Activated gamma-delta T cell treated with anti-CD3 and anti-CD28 coated beads, Interleukin-2, amount 50 U/mL, for 16 hours (primary cell): ENCODE measurements around the gene TMEM41B.
"Not testable (repeated sequence)": the region's sequence is repeated elsewhere in the genome, so short reads cannot be mapped to it uniquely, and the experiment has no call there.

Source experiments
- DNase-seq: peaks from one replicate; pipeline ENCODE4 v3.0.0-alpha.2; 2020; ENCODE audit warnings: low read depth

The TMEM41B gene, protein sequence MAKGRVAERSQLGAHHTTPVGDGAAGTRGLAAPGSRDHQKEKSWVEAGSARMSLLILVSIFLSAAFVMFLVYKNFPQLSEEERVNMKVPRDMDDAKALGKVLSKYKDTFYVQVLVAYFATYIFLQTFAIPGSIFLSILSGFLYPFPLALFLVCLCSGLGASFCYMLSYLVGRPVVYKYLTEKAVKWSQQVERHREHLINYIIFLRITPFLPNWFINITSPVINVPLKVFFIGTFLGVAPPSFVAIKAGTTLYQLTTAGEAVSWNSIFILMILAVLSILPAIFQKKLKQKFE

DNA sequence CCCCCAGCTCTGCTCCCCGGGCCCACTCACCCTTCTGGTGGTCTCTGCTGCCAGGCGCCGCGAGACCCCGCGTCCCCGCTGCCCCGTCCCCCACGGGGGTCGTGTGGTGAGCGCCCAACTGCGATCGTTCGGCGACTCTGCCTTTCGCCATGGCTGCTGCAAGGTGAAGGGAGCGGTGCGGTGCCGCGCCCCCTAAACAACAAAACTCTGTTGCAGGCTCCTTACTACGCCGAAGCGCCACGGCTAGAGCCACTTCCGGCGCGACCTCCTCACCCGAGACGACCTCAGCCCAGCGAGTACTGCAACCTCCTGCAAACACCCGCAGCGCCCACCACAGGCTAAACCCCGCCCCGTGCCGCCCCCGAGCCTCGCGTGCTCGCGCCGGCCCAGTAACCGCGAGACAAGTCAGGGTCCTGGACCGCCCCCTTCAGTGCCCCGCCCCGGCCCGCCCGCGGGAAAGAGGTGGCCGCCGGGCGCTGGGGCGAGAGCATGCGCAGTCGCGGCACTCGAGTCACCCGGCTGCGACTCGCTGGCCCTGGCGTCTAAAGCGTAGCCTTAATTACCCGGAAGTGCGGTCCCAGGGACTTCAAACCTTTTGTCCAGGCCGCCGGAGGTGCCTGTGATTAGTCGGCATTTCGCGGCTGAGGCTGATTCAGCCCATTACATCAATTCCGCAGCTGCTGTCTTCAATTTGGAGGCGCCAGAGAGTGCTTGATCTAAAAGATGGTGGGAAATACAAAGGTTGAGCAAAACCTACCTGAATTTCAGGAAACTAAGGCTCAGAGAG, at the start of gene TMEM41B:
TSS of gene TMEM41B (minus strand) at position 303 of the 787 bp plus-strand sequence. CDS start at position 151, 152 bp downstream.
- DNase-seq, result peak; percentile 100

DNA sequence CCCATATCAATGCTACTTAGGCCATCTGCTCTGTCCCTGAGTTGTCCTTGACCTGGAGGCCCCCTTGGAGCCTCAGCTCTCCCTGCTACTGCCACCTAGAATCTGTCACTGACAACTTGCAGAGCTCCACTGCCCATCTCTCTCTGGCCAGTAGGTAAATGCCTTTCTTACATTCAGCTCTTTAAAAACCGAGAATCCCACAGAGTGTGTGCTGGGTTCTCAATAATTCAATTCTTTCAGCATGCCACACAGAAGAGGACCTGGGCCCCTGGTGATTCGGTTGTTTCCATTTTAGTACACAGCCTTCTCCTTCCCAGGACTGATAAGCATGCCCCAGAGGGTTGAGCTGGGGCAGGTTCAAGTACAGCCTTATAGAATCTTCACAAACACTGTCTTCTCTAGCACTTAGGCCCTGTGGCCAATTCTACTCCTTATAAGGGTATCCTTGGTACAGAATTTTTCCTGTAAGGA, 48.0 kb upstream of the TMEM41B start:
- no peak for DNase-seq

DNA sequence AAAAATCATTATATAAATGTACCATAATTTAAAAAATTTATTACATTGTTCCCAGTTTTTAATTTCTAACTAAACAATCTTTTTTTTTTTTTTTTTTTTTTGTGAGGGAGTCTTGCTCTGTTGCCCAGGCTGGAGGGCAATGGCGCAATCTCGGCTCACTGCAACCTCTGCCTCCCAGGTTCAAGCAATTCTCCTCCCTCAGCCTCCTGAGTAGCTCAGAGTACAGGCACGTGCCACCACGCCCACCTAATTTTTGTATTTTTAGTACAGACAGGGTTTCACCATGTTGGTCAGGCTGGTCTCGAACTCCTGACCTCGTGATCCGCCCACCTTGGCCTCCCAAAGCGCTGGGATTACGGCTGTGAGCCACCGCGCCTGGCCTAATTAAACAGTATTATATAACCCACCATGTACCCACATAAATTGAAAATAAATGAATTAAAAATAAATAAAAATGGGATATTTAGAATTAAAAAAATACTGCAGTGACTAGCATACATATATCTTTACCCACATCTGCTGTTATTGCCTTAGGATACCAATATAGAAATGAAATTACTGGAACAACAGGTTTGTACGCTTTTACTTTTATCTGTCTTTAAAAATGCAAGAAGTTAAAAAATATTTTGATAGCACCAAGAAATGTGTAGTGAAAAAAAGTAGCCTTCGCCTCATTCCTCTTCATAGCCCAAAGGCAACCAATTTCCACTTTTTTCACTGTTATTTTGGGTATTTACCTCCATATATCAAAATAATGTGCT, 46.6 kb upstream of the TMEM41B start:
- not testable (repeated sequence) for DNase-seq

DNA sequence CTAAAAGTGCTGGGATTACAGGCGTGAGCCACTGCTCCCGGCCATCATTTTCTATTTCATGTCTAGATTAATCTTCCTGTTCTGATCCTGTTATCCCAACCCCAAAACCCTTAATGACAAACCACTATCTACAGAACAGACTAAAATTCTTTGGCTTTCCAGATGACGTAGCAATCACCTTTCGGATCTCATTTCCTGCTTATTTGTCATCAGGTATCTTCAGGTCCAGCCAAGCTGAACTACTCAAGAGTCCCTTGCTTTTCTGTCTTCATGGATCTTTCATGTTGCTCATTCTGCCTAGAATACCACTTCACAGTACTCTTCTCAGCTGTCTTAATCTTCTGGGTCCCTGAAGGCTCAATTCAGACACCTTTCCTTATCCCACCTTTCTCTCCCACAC, 42.6 kb upstream of the TMEM41B start:
- DNase-seq, result no peak

DNA sequence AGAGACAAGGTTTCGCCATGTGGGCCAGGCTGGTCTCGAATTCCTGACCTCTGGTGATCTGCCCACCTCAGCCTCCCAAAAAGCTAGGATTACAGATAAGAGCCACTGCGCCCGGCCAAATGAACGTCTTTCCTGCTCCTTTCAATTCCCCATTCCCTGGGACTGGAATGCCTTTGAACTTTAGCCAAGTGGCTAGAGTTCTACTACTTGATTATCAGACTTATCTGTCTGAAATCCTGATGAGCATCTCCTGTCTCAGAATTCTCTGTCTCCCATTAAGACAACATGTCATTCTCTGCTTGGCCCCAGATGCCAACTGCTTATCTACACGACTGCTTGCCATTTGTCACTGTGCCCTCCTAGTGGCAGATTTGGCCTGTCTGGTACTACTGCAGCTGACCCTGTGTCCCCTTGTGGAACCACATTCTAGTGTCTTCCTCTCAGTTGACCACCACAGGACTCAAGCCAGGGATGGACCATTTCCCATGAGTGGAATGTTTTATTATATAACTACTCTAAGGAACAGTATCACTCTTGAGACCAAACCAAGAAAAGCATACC, 37.0 kb upstream of the TMEM41B start:
- no peak for DNase-seq

DNA sequence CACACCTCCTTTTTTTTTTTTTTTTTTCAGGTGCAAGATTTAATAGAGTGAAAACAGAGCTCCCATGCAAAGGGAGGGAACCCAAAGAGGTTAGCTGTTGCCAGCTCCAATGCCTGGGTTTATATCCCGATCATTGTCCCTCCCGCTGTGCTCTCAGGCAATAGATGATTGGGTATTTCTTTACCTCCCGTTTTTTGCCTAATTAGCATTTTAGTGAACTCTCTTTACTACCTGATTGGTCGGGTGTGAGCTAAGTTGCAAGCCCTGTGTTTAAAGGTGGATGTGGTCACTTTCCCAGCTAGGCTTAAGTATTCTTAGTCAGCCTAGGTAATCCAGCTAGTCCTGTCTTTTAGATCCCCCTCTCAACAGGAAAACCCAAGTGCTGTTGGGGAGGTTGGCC, 33.4 kb upstream of the TMEM41B start:
- not testable (repeated sequence) for DNase-seq

DNA sequence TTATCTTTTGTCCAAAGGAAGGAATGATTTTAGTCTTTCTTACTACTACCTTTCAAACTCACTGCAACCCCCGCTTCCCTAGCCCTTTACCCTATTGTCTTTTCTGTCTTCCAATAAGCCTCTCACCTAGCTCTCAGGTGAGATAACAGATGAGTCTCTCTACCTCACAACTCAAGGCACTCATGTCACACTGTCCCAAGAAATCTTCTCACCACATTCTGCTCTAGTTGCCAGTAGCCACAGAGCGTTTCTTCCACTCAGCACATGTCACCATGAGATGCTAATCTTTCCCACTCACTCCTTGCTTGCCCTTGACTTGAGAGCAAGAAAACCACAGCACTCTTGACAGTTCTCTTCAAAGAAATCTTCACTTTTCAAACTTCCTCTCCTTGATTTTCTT, 32.7 kb upstream of the TMEM41B start:
- DNase-seq, result no peak

DNA sequence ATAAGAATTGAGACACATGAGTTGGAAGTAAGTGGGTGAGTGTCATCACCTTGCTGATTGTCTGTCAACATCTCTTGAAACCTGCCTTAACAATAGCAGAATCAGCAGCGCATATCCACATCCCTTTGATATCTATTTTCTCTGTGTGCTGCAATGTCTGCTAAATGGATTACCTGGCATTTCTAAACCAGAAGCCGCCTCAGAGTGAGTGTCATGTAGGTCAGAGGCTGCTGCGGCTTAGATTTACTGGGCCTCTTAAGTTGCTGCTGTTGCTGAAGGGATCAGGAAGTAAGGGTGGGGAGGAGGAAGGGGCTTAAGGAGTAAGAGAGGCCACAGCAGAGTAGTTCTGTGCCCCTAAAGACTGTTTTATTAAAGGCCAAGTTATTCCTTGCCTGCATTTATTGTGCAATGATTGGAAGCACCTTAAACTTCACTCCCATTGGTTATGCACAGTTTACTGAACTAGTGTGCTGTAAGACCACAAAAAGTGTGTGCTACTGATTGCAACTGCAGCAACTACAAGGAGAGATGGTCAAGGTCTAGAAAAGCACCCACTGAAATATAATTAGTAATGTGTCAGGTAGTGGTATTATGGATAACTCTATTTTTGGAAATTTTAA, 29.8 kb upstream of the TMEM41B start:
- DNase-seq, result no peak

DNA sequence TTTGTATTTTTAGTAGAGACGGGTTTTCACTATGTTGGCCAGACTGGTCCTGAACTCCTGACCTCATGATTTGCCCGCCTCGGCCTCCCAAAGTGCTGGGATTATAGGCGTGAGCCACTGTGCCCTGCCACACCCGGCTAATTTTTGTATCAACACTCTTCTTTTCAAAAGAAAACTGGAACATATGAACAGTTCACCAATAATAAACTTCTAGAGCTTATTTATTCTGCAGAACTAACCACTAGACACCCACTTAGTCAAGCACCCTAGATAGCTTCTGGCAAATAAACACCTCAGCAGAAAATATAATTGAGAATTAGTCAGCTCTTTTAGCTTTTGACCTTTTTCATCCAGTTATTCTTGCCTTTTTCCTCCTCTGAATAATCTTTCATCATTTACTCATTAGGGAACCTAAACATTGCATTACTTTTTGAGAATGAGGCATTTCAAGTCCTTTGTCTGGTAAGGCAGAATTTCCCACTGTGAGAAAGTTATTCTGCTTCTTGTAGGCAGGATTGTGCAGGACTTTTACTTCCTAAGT, 27.3 kb upstream of the TMEM41B start:
- DNase-seq, result no peak

DNA sequence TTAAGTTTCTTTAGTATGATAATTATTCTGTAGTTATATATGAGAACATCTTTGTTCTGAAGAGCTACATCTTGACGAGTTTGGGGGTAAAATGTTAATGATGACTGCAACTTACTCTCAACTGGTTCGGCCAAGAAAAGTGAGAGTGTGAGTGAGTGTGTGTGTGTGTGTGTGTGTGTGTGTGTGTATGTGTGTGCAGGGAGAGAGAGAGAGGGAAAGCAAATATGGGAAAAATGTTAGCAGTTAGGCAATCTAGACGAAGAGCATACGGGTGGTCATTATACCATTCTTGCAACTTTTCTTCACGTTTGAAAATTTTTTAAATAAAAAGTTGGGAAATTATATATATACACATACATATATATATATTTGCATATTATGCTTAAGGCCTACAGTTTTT, 18.3 kb upstream of the TMEM41B start:
- no peak for DNase-seq

DNA sequence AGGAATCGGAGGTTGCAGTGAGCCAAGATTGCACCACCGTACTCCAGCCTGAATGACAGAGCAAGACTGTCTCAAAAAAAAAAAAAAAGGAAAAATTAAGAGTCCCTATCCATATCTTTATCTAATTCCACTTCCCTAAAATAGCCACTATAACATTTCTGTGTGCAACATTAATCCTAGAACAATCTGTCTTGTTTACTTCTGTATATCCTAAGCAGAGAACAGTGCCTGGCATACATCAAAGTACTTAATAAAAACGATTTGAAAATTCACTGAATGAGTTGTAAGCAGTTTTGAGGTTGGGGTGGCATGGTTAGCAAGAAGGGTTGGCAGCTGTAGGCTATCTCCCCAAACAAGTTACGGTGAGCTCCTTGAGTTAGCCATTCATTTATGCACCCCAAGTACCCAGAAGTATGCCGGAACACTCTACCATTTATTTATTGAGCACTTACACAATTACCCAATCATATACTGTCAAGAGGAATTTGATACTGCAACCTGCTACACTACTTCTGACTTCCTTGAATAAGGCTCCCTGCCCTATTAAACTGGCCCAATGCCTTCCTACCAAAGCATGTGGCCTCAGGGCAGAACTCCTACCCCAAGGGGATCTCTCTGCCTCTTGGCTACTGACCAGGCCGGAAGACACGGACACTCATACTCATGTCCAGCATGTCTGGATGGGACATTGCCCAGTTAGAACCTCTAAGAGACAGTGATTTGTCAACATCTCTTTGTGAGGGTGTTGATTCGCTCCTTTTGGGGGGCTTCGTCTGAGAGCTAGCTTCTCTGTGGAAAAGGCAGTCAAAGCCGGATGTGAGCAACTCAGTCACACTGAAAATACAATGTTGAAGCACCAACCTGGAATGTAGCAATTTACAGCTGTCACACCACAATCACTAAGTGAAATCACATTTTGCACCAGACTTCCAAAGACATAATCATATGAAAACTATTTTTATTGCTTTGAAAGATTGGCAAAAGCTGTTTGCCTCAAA, 16.3 kb upstream of the TMEM41B start:
- DNase-seq, result no peak

DNA sequence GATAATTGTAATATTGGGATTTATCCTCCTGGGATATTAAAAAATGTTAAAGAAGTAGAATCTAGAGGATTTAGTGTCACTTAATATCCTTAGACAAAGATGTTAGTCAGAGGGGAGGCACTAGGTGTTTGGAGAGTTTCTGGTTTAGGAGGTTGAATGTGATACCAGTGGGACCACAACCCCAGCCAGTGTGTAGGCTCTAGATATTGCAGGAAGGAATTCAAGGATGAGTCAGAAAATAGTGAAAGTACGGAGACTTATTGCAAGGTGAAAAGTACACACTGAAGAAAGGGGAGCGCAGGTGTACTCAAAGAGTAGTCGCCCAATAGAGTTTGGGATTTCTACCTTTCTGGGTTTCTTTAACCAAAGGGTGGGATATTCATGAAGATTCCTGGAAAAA, 5.7 kb upstream of the TMEM41B start:
- DNase-seq, result no peak

DNA sequence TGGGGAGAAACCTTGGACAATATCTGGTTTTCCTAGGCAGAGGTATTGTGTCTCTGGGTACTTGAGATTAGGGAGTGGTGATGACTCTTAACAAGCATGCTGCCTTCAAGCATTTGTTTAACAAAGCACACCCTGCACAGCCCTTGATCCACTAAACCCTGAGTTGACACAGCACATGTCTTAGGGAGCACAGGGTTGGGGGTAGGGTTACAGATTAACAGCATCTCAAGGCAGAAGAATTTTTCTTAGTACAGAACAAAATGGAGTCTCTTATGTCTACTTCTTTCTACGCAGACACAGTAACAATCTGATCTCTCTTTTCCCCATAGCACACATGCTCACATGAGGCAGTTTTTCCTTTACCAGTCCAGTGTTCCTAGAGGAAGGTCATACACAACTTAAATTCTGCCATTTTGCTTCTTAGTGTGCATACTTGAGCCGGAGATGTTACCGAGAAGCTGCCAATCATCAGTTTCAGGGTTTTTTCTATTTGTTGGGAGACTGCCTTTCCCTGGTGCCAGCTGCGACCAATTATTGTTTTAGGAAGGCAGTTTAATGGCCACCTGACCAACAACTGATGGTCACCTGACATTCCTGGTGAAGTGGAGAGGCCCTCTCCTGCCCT, 5.1 kb upstream of the TMEM41B start:
- not testable (repeated sequence) for DNase-seq

DNA sequence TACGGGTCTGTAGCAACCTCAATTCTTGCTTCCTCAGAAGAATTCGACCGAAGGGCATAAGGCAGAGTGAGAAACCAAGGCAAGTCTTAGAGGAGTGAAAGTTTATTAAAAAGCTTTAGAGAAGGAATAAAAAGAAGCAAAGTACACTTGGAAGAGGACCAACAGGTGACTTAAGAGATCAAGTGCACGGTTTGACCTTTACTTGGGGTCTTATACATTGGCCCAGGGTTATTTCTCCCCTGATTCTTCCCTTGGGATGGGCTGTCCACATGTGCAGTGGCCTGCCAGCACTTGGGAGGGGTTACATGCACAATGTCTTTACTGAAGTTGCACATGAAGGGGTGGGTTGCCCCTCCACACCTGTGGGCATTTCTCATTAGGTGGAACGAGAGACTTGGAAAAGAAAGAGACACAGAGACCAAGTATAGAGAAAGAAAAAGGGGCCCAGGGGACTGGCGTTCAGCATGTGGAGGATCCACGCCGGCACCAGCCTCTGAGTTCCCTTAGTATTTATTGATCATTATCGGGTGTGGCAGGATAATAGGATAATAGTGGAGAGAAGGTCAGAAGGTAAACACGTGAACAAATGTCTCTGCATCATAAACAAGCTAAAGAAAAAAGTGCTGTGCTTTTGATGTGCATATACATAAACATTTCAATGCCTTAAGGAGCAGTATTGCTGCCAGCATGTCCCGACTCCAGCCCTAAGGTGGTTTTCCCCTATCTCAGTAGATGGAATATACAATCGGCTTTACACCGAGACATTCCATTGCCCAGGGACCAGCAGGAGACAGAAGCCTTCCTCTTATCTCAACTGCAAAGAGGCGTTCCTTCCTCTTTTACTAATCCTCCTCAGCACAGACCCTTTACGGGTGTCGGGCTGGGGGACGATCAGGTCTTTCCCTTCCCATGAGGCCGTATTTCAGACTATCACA, 4.3 kb upstream of the TMEM41B start:
- not testable (repeated sequence) for DNase-seq

DNA sequence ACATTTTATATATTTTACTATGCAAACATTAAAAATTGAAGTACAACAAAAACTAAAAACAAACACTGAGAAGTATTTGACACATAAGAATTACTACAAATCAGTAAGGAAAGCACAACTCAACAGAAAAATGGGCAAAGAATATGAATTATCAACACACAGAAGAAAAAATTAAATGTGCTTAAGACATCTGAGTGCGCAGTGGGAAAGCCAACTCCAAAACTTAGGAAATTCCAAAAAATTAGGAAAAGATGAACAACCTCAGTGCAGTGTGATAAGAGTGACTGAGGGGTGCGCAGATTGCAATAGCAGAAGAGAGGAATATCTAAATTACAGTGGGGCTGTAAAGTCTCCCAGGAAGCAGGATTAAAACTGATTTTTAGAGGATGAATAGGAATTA, 1.9 kb upstream of the TMEM41B start:
- DNase-seq, result no peak

DNA sequence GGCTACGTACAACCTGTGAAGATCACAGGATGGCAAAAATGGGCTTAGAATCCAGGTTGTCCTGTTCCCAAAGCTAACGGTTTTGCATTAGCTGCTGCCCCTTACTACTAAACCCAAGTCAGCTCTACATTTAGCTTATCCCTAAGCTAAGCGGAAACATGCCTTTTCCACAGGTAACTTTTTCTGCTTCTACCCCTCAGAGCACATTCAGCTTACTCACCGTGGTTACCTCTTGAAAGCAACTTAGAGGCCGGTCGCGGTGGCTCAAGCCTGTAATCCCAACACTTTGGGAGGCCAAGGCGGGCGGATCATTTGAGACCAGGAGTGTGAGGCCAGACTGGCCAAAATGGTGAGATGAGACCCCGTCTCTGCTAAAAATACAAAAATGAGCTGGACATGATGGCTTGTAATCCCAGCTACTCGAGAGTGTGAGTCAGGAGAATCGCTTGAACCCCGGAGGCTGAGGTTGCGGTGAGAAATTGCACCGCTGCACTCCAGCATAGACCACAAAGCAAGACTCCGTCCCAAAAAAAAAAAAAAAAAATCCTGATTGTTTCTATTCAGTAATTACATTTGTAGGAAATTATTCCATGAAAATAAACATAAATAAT, 790 bp upstream of the TMEM41B start:
- DNase-seq, result no peak

DNA sequence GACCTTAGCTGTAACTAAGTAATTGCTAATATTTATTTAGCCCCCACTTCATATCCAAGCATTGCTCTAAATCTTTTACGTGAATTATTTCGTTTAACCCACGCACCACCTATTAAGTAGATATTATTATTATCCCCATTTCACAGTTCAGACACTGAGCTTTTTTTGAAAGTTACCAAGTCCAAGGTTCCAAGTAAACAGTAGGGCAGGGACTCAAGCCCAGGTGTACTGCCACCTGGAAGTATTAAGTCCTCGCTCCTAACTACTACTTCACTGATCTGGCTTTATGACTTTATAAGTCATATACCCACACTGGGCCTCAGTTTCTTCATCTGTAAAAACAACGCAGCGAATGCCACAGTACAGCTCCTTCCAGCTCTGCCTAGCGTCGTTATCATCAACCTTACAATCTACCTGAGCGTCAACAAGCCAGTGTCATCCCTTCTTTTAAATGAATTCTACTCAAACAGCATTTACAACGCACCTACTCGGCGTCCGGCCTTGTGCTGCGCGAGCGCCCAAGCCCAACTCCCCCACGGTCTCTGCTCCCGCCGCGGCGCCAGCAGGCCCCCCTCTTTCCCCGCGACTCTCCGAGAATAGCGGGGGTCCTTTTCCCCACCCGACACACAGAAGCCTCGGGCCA, 624 bp downstream of the TMEM41B start:
- DNase-seq, result peak; percentile 1
